ENCODE results near the gene FSTL5.

FSTL5 gene

GRCh38 chr4:161664740-161665139 lies 499.1 kb downstream of the FSTL5 start:
- no peak for DNase-seq

GRCh38 chr4:161663844-161664243 lies 500.0 kb downstream of the FSTL5 start:
- no peak for DNase-seq

GRCh38 chr4:161658676-161659075 lies 505.1 kb downstream of the FSTL5 start:
- no peak for DNase-seq

GRCh38 chr4:161657616-161658015 lies 506.2 kb downstream of the FSTL5 start:
- no peak for DNase-seq

GRCh38 chr4:161656594-161656993 lies 507.2 kb downstream of the FSTL5 start:
- DNase-seq: no peak

GRCh38 chr4:161655148-161655547 lies 508.7 kb downstream of the FSTL5 start:
- DNase-seq: no peak

- DNase-seq: no peak
Observed at GRCh38 chr4:161653697-161654096, 510.1 kb downstream of the FSTL5 start.

GRCh38 chr4:161651586-161651985 lies 512.2 kb downstream of the FSTL5 start:
- DNase-seq: no peak

- no peak for DNase-seq
Observed at GRCh38 chr4:161650812-161651211, 513.0 kb downstream of the FSTL5 start.

GRCh38 chr4:161647757-161648156 lies 516.0 kb downstream of the FSTL5 start:
- no peak for DNase-seq

- no peak for DNase-seq
Observed at GRCh38 chr4:161642708-161643107, 521.1 kb downstream of the FSTL5 start.

GRCh38 chr4:161629694-161630441 lies 533.9 kb downstream of the FSTL5 start:
- DNase-seq: no peak

- DNase-seq: no peak
Observed at GRCh38 chr4:161604516-161605300, 559.1 kb downstream of the FSTL5 start.

- DNase-seq: no peak
Observed at GRCh38 chr4:161601011-161601410, 562.8 kb downstream of the FSTL5 start.

- DNase-seq: no peak
Observed at GRCh38 chr4:161595230-161595771, 568.5 kb downstream of the FSTL5 start.

GRCh38 chr4:161585011-161585410 lies 578.8 kb downstream of the FSTL5 start:
- no peak for DNase-seq

- no peak for DNase-seq
Observed at GRCh38 chr4:161583549-161583948, 580.3 kb downstream of the FSTL5 start.

GRCh38 chr4:161581262-161582230 lies 582.3 kb downstream of the FSTL5 start:
- DNase-seq: no peak

- DNase-seq: no peak
Observed at GRCh38 chr4:161577579-161578301, 586.1 kb downstream of the FSTL5 start.

- no peak for DNase-seq
Observed at GRCh38 chr4:161573836-161574235, 590.0 kb downstream of the FSTL5 start.

GRCh38 chr4:161564230-161564834 lies 599.5 kb downstream of the FSTL5 start:
- no peak for DNase-seq
